Lower lobe of right lung (tissue), 2 donors: ENCODE data around the gene LMTK2. TPM values are rescaled to one million over a fixed set of nuclear protein-coding genes. Genes with fewer than 3 reads are reported as not detected.

Source experiments
- ATAC-seq, 2 donors: fragments of 200-7000 bp; cut with Tn5 transposase; one replicate each; pipeline ENCODE4 v1.9.1; 2020 to 2022; ENCODE audit warnings: mild to moderate bottlenecking in 2 of 2, moderate library complexity in 2 of 2
- DNase-seq: peaks from one replicate; pipeline ENCODE4 v3.0.0-alpha.2; 2020
- H3K27ac ChIP-seq: fragments of 200-600 bp; one replicate; pipeline ENCODE4 v1.8.0; 2022
- H3K27me3 ChIP-seq: fragments of 200-600 bp; one replicate; pipeline ENCODE4 v1.8.0; 2022; ENCODE audit warnings: low read depth
- H3K36me3 ChIP-seq: fragments of 200-600 bp; one replicate; pipeline ENCODE4 v1.8.0; 2022; ENCODE audit warnings: mild to moderate bottlenecking
- H3K4me1 ChIP-seq: fragments of 200-600 bp; one replicate; pipeline ENCODE4 v1.8.0; 2022
- H3K4me3 ChIP-seq: fragments of 200-600 bp; one replicate; pipeline ENCODE4 v1.8.0; 2022; ENCODE audit warnings: mild to moderate bottlenecking
- H3K9me3 ChIP-seq: fragments of 200-600 bp; one replicate; pipeline ENCODE4 v1.8.0; 2022
- intact Hi-C: fragments of 100-400 bp; cut with DNase I; formaldehyde crosslinking; loops from one replicate; pipeline ENCODE4 v1.11.0; 2022
- total RNA-seq: library from RNA; stranded (reverse); fragmentation: NEBNext Ultra II Directional; extraction: Animal tissue kit (Norgen Biotek cat#: 25700); gene quantifications from one replicate; pipeline ENCODE4 v1.2.1, GENCODE V29; 2021
- TF ChIP-seq, protein P1 (sequence below): fragments of 200-600 bp; IDR thresholded peaks from one replicate; pipeline ENCODE4 v1.8.0; 2022; ENCODE audit warnings: antibody characterized with exemption, mild to moderate bottlenecking
- donor health status: DM: no; HTN: yes; CAD: no; lungs with severe emphysema.

Gene LMTK2
- total RNA-seq, 1 donor from 2014 or later = 24.5 TPM

DNA sequence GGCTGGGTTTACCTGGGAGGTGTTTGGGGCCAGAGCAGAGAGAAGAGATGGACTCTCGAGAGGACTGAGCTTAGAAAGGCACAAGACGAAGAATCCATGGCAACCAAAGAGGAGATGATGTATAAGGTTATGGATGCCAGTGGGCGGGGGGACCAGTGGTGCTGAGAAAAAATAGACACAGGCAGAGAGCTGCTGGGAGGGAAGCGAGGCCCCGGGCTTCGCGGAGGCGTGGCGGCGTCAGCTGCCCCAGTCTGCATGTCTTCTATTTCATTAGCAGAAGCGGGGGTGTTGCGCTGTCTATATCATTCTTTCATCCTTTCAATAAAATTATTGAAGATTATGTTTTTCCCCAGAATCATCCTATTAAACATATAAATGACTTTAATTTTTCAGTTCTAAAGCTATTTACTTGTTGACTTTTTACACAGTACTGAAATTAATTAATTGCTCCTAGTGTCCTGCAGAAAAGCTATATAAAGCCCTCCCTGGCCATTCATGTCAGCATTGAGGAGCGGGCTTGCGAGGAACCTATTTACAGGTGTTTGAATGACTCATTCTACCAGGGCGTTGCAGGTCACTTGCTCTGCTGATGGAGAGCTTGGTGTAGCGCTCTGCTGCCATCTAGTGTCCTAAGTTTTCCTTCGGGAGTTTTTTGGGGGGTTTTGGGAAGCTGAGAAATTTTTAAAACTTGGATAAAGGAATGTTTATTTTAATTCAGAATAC lies 61.7 kb downstream of the LMTK2 start:
- H3K27ac ChIP-seq = no peak overlapping the region
- intact Hi-C loops = loop anchor here (5.0 to 10.0 kb wide), 2 partner anchors 64 to 146 kb away; partner anchors contain the start of gene LMTK2
- H3K9me3 ChIP-seq = no peaks in the 10 kb centered on the region
- peak; percentile 64 to 75 for ATAC-seq
- H3K27me3 ChIP-seq = no peaks in the 10 kb centered on the region
- peaks cover 3% of the 10 kb centered on the region for H3K4me1 ChIP-seq
- H3K4me3 ChIP-seq = no peak overlapping the region
- no peak for DNase-seq
- TF ChIP-seq, protein P1, sequence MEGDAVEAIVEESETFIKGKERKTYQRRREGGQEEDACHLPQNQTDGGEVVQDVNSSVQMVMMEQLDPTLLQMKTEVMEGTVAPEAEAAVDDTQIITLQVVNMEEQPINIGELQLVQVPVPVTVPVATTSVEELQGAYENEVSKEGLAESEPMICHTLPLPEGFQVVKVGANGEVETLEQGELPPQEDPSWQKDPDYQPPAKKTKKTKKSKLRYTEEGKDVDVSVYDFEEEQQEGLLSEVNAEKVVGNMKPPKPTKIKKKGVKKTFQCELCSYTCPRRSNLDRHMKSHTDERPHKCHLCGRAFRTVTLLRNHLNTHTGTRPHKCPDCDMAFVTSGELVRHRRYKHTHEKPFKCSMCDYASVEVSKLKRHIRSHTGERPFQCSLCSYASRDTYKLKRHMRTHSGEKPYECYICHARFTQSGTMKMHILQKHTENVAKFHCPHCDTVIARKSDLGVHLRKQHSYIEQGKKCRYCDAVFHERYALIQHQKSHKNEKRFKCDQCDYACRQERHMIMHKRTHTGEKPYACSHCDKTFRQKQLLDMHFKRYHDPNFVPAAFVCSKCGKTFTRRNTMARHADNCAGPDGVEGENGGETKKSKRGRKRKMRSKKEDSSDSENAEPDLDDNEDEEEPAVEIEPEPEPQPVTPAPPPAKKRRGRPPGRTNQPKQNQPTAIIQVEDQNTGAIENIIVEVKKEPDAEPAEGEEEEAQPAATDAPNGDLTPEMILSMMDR = peak; percentile 83
- peaks cover 18% of the 10 kb centered on the region for H3K36me3 ChIP-seq

DNA sequence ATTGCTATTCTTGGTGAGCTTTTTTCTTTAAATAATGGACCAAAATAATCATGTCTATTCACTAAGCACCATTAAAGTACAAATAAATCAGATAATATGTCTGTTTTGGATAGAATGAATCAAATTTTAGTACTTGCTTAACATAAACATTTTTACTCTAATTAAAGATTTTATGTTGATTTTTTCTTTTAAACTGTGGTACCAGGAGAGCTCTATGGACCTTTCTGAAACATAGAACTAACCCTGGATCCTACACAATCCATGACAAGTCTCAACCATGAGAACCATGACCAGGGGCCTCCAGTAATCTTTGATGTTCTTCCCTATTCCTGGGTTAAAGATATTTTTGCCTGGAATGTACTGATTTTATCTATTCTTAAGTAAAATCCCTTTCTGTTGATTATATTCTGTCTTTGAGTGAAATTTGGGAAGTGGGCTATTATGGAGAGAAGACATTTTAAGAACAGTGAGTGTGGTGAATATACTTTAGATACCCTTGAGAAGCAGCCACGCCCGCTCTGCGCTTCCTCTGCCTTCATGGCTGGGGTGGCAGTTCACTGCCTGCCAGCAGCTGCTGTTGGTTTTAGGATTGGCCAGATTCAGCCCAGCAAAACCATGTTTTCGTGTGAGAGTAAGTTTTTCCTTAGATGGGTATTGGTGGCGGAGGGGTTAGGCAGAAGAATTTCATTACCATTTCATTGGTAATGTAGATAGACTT lies 62.4 kb downstream of the LMTK2 start:
- H3K27ac ChIP-seq = no peak overlapping the region
- H3K9me3 ChIP-seq = no peaks in the 10 kb centered on the region
- no peak for DNase-seq

DNA sequence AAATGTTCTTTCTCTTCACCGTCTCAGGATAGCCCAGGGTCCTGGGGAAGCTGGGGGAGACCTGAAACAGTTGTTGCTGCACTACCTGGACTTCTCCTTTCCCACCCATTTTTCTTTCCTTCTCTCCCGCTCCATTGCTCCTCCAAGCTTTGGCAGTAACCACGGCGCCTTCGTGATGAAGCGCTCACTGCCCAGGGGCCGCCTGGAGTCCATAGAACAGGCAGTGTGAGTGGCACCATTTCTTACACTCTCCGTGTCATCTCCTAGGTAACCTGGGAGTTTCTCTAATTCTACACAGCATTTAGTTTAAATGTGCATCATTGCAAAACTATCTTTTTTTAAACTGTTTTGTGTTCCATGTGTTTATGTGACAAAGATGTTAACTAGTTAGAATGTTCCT lies 64.3 kb downstream of the LMTK2 start:
- ATAC-seq (no peak), DNase-seq (no peak)
- TF ChIP-seq, protein P1 = no peak
- H3K27ac ChIP-seq = no peak overlapping the region
- H3K4me1 ChIP-seq = peaks cover 20% of the 10 kb centered on the region
- H3K4me3 ChIP-seq = no peak overlapping the region
- peaks cover 29% of the 10 kb centered on the region for H3K36me3 ChIP-seq
- no peaks in the 10 kb centered on the region for H3K9me3 ChIP-seq
- intact Hi-C loops = no loop called here
- H3K27me3 ChIP-seq = no peaks in the 10 kb centered on the region

More for the DNA sequence above, 62.4 kb downstream of the LMTK2 start:
- Histone ChIP-seq H3K36me3 (peaks cover 18% of the 10 kb centered on the region), H3K4me3 (no peak overlapping the region), H3K27me3 (no peaks in the 10 kb centered on the region), H3K4me1 (peaks cover 10% of the 10 kb centered on the region)
- intact Hi-C loops = loop anchor here (5.0 to 10.0 kb wide), 2 partner anchors 64 to 147 kb away; partner anchors contain the start of gene LMTK2
- TF ChIP-seq, protein P1 = no peak
- no peak for ATAC-seq

DNA sequence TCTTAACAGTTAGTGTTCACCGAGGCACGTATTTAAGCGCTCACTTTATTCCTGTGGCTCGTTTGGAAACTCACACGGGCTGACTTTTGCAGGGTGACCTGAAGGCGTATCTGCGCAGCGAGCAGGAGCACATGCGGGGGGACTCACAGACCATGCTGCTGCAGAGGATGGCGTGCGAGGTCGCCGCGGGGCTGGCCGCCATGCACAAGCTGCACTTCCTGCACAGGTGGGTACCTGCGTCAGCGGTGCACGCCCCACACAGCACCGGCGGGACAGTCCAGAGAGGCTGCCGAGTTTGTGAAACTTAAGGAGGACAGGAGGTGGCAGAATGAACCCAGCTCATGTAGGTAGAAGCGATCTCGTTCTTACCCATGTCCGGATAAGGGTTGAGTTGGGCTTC lies 64.8 kb downstream of the LMTK2 start:
- peaks cover 20% of the 10 kb centered on the region for H3K4me1 ChIP-seq
- peaks cover 29% of the 10 kb centered on the region for H3K36me3 ChIP-seq
- peak in 1 of 2 donors; percentile 23 for ATAC-seq
- H3K4me3 ChIP-seq = no peak overlapping the region
- H3K27ac ChIP-seq = no peak overlapping the region
- H3K27me3 ChIP-seq = no peaks in the 10 kb centered on the region
- TF ChIP-seq, protein P1 = no peak
- DNase-seq = no peak
- H3K9me3 ChIP-seq = no peaks in the 10 kb centered on the region
- intact Hi-C loops = no loop called here

DNA sequence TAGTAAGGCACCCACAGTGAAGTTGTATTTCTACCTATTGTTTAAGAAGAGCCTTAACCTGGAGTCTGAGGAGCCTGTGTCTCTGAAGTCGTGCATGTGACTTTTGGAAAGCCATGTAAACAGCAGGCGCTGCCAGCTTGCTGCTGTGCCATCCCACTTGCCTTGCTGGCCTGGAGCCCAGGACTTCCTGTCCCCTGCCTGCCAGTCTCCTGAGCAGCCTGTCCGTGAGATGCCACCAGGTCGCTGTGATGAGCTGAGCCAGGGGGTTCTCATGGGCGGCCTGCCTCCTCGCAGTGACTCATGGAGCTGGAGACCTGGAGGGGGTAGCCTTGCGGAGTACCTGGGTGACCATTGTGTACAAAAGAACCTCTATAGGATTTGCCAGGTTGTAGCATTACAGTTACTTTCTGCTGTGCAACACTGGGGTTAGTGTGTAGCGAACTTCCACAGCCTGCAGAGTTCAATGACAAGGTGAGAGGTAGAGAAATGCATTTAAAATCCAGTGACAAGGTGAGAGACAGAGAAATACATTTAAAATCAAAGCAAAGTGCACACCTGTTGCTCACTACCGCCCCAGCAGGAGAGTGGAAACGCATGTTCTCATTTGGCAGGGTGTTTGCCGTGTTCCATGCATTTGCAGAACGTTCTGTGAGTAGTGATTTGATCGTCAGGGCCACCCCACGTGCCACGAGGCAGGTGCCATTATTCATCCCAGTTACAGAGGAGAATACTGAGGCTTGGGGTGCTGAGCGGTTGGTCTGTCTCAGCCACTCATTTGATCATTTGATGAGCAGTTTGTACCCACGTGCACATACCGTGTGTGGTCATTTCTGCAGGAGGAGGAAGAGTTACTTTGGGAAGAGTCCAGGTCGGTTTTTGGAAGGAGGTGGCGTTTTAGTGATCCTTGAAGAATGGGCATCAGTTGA lies 67.9 kb downstream of the LMTK2 start:
- Histone ChIP-seq H3K36me3 (peaks cover 29% of the 10 kb centered on the region), H3K4me3 (no peak overlapping the region), H3K27me3 (no peaks in the 10 kb centered on the region), H3K27ac (no peak overlapping the region), H3K4me1 (peaks cover 20% of the 10 kb centered on the region), H3K9me3 (no peaks in the 10 kb centered on the region)
- intact Hi-C loops = no loop called here
- TF ChIP-seq, protein P1 = no peak
- DNase-seq (peak; percentile 65), ATAC-seq (peak; percentile 22 to 46)
